Sigmoid colon (tissue), 7 donors: ENCODE data around the gene MLF2. TPM values are rescaled to one million over a fixed set of nuclear protein-coding genes. Genes with fewer than 3 reads are reported as not detected.
A peak's percentile ranks its signal among the peaks of the same experiment; 100 is the strongest.

Experiments used
- DNase-seq: peaks from one replicate; pipeline ENCODE4 v3.0.0-alpha.2; 2019
- H3K27ac ChIP-seq, 4 donors: fragments of 200-600 bp; sonication (generic); one replicate each; pipeline ENCODE4 v1.5.1; 2016 to 2019; ENCODE audit warnings: mild to moderate bottlenecking in 1 of 4
- H3K27me3 ChIP-seq, 3 donors: fragments of 200-600 bp; sonication (generic); one replicate each; pipeline ENCODE4 v1.5.1; 2019; ENCODE audit warnings: mild to moderate bottlenecking in 1 of 3
- H3K36me3 ChIP-seq, 4 donors: fragments of 200-600 bp; sonication (generic); one replicate each; pipeline ENCODE4 v1.5.1; 2016 to 2019
- H3K4me1 ChIP-seq, 4 donors: fragments of 200-600 bp; sonication (generic); one replicate each; pipeline ENCODE4 v1.5.1; 2017 to 2019
- H3K4me3 ChIP-seq, 4 donors: fragments of 200-600 bp; sonication (generic); one replicate each; pipeline ENCODE4 v1.5.1; 2017 to 2019; ENCODE audit warnings: mild to moderate bottlenecking in 2 of 4, moderate library complexity in 1 of 4
- H3K9me3 ChIP-seq, 4 donors: fragments of 200-600 bp in 3 of 4; sonication (generic) in 3 of 4; one replicate each; pipeline versions ENCODE4 v1.5.1 to v1.6.1; 2013 to 2019
- EP300 ChIP-seq, 4 donors: sonication (generic); formaldehyde crosslinking; IDR thresholded peaks; one replicate each; pipeline ENCODE4 v1.6.1; 2017; ENCODE audit warnings: antibody characterized with exemption in 4 of 4
- POLR2A ChIP-seq, 2 donors: fragments of 450-650 bp; IDR thresholded peaks; one replicate each; pipeline ENCODE4 v1.6.1; 2016; ENCODE audit warnings: antibody characterized with exemption in 2 of 2, mild to moderate bottlenecking in 2 of 2, moderate library complexity in 2 of 2
- POLR2AphosphoS5 ChIP-seq, 4 donors: sonication (generic); formaldehyde crosslinking; IDR thresholded peaks; one replicate each; pipeline ENCODE4 v1.6.1; 2017; ENCODE audit warnings: antibody characterized with exemption in 4 of 4
- WGBS, 2 donors: extraction: QIAGEN DNeasy Blood & Tissue Kit; methylation state at CpG; one replicate each; pipeline ENCODE4 v1.1.7; 2013; 5-methylcytosine and 5-hydroxymethylcytosine counted together
- intact Hi-C: fragments of 100-400 bp; cut with DNase I; formaldehyde crosslinking; loops from one replicate; pipeline ENCODE4 v1.15.1; 2023
- polyA plus RNA-seq, 3 donors: library from polyadenylated mRNA; stranded (reverse); fragments of 200-250 nt; gene quantifications; one replicate each; pipeline ENCODE4 v1.2.3, GENCODE V29; 2013
- total RNA-seq, 4 donors: library from RNA; depleted of rRNA; stranded (reverse); fragments of >200 nt; gene quantifications; one replicate each; pipeline ENCODE4 v1.1.0, GENCODE V29; 2016
- TF ChIP-seq, protein P1 (sequence below), 4 experiments: fragments of 450-650 bp in 3 of 4; fragments of 200-600 bp in 1 of 4; IDR thresholded peaks; one replicate each; pipeline ENCODE4 v1.5.1; 2016 to 2019; ENCODE audit warnings: antibody characterized with exemption in 4 of 4, mild to moderate bottlenecking in 3 of 4, moderate library complexity in 2 of 4
- donor health status: healthy with polysubstance abuse.
- donor health status: Bipolar disorder and iron deficiency.
- donor health status: healthy.

Gene MLF2, protein sequence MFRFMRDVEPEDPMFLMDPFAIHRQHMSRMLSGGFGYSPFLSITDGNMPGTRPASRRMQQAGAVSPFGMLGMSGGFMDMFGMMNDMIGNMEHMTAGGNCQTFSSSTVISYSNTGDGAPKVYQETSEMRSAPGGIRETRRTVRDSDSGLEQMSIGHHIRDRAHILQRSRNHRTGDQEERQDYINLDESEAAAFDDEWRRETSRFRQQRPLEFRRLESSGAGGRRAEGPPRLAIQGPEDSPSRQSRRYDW
- 100 to 1,000 TPM; 148 to 163 (median 159) TPM for total RNA-seq
- 100 to 1,000 TPM; 157 to 220 (median 178) TPM for polyA plus RNA-seq

DNA sequence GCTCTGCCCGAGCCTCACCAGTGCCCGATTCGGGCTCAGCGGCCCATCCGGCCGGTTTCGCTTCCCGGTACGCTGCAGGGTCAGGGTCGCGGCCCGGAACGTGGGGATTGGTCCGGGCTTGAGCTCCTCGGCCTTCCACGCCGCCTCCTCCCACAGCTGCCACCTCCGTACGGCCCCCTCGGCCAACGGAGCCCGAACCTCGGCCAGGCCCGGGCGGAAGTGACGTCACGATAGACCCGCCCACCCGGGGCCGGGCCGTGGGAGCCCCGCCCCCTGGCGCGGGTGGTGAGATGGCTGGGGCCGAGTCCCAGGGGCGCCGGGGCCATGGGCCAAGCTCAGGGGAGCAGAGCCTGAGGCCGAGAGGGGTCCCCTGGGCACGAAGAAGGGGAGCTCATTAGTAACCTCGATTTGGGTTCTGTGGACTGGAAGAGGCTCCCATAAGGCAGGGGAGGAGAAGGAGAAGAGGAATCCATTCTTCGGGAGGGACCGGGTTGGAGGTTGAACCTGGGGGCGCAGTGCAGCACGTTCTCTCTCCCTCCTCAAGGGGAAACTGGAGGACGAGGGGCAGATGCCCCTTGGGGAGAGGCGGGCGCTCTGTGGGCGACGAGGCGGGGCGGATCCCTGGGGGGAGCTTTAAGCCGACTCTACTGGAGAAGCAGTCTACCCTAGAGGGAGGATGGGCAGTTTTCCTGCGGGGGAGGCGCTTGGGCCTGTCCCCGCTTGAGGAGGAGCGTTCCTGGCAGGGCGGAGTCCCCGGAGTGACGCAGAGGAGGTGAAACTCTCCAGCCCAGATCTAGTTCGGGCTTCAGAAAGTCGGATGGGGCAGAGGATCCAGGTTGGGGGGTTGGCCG lies at the start of gene MLF2:
TSS of gene MLF2 (minus strand) at position 221 of the 851 bp plus-strand sequence. CDS start 807 bp downstream, outside the sequence.
- H3K4me3 ChIP-seq, result peak within 1 kb of the TSS; percentile 90 to 96 (median 91)
- WGBS, 2 donors, result 0 to 1% methylated on average over 62 of the region's 62 CpGs
- peaks cover 0 to 24% (median 19%) of the 10 kb centered on the region in 4 donors for H3K4me1 ChIP-seq
- H3K27ac ChIP-seq, result peak within 1 kb of the TSS; percentile 98 to 99 (median 99)
- no peaks in the 10 kb centered on the region for H3K9me3 ChIP-seq
- peak; percentile 100 for DNase-seq
- intact Hi-C loops, result loop anchor here (1.0 kb wide), 3 partner anchors 11 to 72 kb away; no protein-coding TSS in a partner anchor
- H3K36me3 ChIP-seq, result peaks cover 25 to 38% (median 37%) of the 10 kb centered on the region in 4 donors
- peak in 1 of 4 donors; percentile 72 for TF ChIP-seq EP300 (IDR thresholded peaks at IDR 0.05)
- peak; percentile 95 to 99 (median 99) for TF ChIP-seq POLR2AphosphoS5 (IDR thresholded peaks at IDR 0.05)
- TF ChIP-seq, protein P1, sequence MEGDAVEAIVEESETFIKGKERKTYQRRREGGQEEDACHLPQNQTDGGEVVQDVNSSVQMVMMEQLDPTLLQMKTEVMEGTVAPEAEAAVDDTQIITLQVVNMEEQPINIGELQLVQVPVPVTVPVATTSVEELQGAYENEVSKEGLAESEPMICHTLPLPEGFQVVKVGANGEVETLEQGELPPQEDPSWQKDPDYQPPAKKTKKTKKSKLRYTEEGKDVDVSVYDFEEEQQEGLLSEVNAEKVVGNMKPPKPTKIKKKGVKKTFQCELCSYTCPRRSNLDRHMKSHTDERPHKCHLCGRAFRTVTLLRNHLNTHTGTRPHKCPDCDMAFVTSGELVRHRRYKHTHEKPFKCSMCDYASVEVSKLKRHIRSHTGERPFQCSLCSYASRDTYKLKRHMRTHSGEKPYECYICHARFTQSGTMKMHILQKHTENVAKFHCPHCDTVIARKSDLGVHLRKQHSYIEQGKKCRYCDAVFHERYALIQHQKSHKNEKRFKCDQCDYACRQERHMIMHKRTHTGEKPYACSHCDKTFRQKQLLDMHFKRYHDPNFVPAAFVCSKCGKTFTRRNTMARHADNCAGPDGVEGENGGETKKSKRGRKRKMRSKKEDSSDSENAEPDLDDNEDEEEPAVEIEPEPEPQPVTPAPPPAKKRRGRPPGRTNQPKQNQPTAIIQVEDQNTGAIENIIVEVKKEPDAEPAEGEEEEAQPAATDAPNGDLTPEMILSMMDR (IDR thresholded peaks at IDR 0.05), result peak in 1 of 4 experiments; percentile 95
- TF ChIP-seq POLR2A (IDR thresholded peaks at IDR 0.05), result peak; percentile 96
- H3K27me3 ChIP-seq, result no peaks in the 10 kb centered on the region

DNA sequence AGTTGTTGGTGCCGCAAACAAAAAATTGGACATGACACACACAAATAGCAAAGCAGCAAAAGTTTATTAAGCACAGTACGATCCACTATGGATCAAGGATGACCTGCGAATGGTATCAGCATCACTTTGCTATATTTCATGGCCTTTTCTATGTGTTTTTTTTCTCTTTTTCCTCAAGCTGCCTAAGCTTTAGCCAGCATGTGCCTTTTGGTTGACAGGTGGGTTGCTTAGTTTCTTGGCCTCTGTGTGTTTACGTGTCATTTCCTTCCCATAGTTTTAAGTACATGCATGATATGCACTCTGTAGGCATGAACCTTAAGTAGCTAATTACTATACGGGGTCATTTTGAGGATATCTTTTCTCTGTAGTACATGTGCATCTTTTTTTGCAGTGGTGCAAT lies 46.2 kb upstream of the MLF2 start:
- Histone ChIP-seq H3K9me3 (no peaks in the 10 kb centered on the region), H3K27ac (no peak overlapping the region), H3K36me3 (no peaks in the 10 kb centered on the region), H3K27me3 (no peaks in the 10 kb centered on the region), H3K4me1 (no peaks in the 10 kb centered on the region), H3K4me3 (no peak overlapping the region)
- intact Hi-C loops, result no loop called here
- TF ChIP-seq POLR2A (IDR thresholded peaks at IDR 0.05) (no peak), POLR2AphosphoS5 (IDR thresholded peaks at IDR 0.05) (no peak), EP300 (IDR thresholded peaks at IDR 0.05) (no peak)
- TF ChIP-seq, protein P1 (IDR thresholded peaks at IDR 0.05), result no peak
- no peak for DNase-seq
- WGBS, 2 donors, result 88% methylated on average over 5 of the region's 5 CpGs

DNA sequence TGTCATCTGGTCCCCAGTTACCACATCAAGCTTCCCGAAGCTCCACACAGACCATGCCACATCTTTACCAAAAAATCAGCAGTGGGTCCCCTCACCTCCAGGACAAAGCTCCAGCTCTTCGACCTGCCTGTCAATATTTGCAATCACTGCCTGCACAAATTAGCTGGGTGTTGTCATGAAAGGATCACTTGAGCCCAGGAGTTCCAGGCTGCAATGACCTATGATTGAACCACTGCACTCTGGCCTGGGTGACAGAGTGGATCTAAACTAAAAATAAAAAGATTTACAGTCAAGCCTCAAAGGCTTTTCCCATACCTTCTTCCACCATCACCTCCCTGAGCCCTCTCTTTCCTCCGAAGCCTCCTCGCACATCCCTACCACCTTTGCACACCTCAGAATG lies 43.6 kb upstream of the MLF2 start:
- intact Hi-C loops, result no loop called here
- no peak overlapping the region for H3K4me3 ChIP-seq
- H3K9me3 ChIP-seq, result no peaks in the 10 kb centered on the region
- no peaks in the 10 kb centered on the region for H3K4me1 ChIP-seq
- H3K27me3 ChIP-seq, result no peaks in the 10 kb centered on the region
- TF ChIP-seq EP300 (IDR thresholded peaks at IDR 0.05) (no peak), POLR2AphosphoS5 (IDR thresholded peaks at IDR 0.05) (no peak), POLR2A (IDR thresholded peaks at IDR 0.05) (no peak)
- TF ChIP-seq, protein P1 (IDR thresholded peaks at IDR 0.05), result no peak
- no peak overlapping the region for H3K27ac ChIP-seq
- no peak for DNase-seq
- 81 to 88% methylated on average over 4 of the region's 4 CpGs for WGBS, 2 donors
- no peaks in the 10 kb centered on the region for H3K36me3 ChIP-seq

DNA sequence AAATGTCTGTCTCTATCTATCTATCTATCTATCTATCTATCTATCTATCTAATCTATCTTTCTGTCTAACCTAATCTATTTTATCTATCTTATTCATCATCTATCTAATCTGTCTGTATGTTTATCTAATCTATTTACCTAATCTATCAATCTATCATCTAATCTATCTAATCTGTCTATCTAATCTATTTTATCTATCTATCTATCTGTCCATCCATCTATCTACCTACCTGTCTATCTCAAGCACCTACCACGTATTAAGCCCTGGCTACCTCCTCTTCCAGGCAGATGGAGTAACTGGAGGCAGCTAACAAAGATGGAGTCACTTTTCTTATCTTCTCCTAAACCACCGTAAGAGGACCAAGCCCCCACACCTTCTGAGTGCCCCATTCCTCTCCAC lies 42.1 kb upstream of the MLF2 start:
- Histone ChIP-seq H3K27me3 (no peaks in the 10 kb centered on the region), H3K36me3 (no peaks in the 10 kb centered on the region), H3K4me1 (no peaks in the 10 kb centered on the region), H3K9me3 (no peaks in the 10 kb centered on the region), H3K4me3 (no peak overlapping the region), H3K27ac (no peak overlapping the region)
- intact Hi-C loops, result no loop called here
- TF ChIP-seq EP300 (IDR thresholded peaks at IDR 0.05) (no peak), POLR2A (IDR thresholded peaks at IDR 0.05) (no peak), POLR2AphosphoS5 (IDR thresholded peaks at IDR 0.05) (no peak)
- TF ChIP-seq, protein P1 (IDR thresholded peaks at IDR 0.05), result no peak
- WGBS, 2 donors, result 82 to 96% methylated on average over 2 of the region's 2 CpGs
- no peak for DNase-seq
